ENCODE data around the gene PSMB10.

GRCh38 chr16:67917140-67917851, 19.4 kb downstream of the PSMB10 start:
- TF ChIP-seq CTCF (conservative IDR thresholded peaks at IDR 0.05) (no peak), EZH2 (IDR thresholded peaks at IDR 0.05; ENCODE audit: low read depth) (no peak)

Measured in PC-9 (cell line).